GM12878 (cell line): ENCODE data around the gene RSPO3. TPM values are rescaled to one million over a fixed set of nuclear protein-coding genes. Genes with fewer than 3 reads are reported as not detected.

ENCODE experiments used
- CBX3 ChIP-seq: fragments of 200-600 bp; sonication (generic); IDR thresholded peaks from 2 replicates; pipeline ENCODE4 v1.6.1; 2016; ENCODE audit warnings: low read depth, borderline replicate concordance
- CEBPZ ChIP-seq: fragments of 150-350 bp; IDR thresholded peaks from 2 replicates; pipeline ENCODE4 v1.6.1; 2016; ENCODE audit warnings: low read depth, low read length
- CREM ChIP-seq: IDR thresholded peaks from 2 replicates; pipeline ENCODE4 v1.6.1; 2014; ENCODE audit warnings: antibody characterized with exemption, low read depth
- IRF4 ChIP-seq: IDR thresholded peaks from 2 replicates; pipeline ENCODE4 v1.6.1; 2011; ENCODE audit warnings: low read depth, low read length
- MAX ChIP-seq: IDR thresholded peaks from 2 replicates; pipeline ENCODE4 v1.6.1; 2012; ENCODE audit warnings: low read depth, low read length, improper control_type of control experiment
- PKNOX1 ChIP-seq: fragments of 450-650 bp; IDR thresholded peaks from 2 replicates; pipeline ENCODE4 v1.6.1; 2016; ENCODE audit warnings: mild to moderate bottlenecking
- RAD51 ChIP-seq: fragments of 450-650 bp; IDR thresholded peaks from 2 replicates; pipeline ENCODE4 v1.6.1; 2016; ENCODE audit warnings: moderate library complexity, mild to moderate bottlenecking, inconsistent platforms
- TAF1 ChIP-seq: IDR thresholded peaks from 2 replicates; pipeline ENCODE4 v1.6.1; 2011; ENCODE audit warnings: mild to moderate bottlenecking, low read depth, low read length, borderline replicate concordance
- TCF3 ChIP-seq: IDR thresholded peaks from 2 replicates; pipeline ENCODE4 v1.6.1; 2012; ENCODE audit warnings: low read depth, mild to moderate bottlenecking, low read length, borderline replicate concordance; ENCODE audit not compliant: insufficient read depth
- ZBED1 ChIP-seq: IDR thresholded peaks from 2 replicates; pipeline ENCODE4 v1.6.1; 2016; ENCODE audit warnings: borderline replicate concordance
- ZBTB11 ChIP-seq: fragments of 450-650 bp; formaldehyde crosslinking; IDR thresholded peaks from 2 replicates; pipeline ENCODE4 v1.5.0; 2022; ENCODE audit warnings: mild to moderate bottlenecking, missing genetic modification characterization
- ZBTB40 ChIP-seq: fragments of 450-650 bp; IDR thresholded peaks from 2 replicates; pipeline ENCODE4 v1.6.1; 2016; ENCODE audit warnings: mild to moderate bottlenecking, moderate library complexity, borderline replicate concordance
- ZNF384 ChIP-seq: IDR thresholded peaks from 2 replicates; pipeline ENCODE4 v1.6.1; 2012; ENCODE audit warnings: low read depth, mild to moderate bottlenecking, low read length, improper control_type of control experiment, borderline replicate concordance
- polyA plus RNA-seq, 11 experiments: library from polyadenylated mRNA; depleted of rRNA in 4 of 11; unstranded in 6 of 11; stranded (reverse) in 5 of 11; fragments of >200 nt; fragmentation: Nextera tagmentation in 4 of 11; fragmentation: Illumina TruSeq in 1 of 11; extraction: Ambion mirVana in 4 of 11; extraction: Trizol in 1 of 11; gene quantifications; 1 replicate in 1 of 11; 2 replicates in 10 of 11; pipeline versions ENCODE4 v1.2.1 to v1.2.3, GENCODE V29; 2011 to 2016; ENCODE audit warnings: inconsistent platforms in 2 of 11, missing spikeins in 2 of 11, low read depth in 1 of 11
- total RNA-seq, 4 experiments: library from RNA; depleted of rRNA in 3 of 4; stranded (reverse); fragments of >200 nt in 3 of 4; fragmentation: Illumina TruSeq in 1 of 4; extraction: Trizol in 1 of 4; gene quantifications; 2 replicates each; pipeline versions ENCODE4 v1.2.1 to v1.2.3, GENCODE V29; 2013 to 2021

Gene RSPO3
- total and polyA plus RNA-seq, 10 of the 15 experiments (the other 5 are each of a cell fraction or from before 2014, with no cell fraction given): 0.16 TPM; not detected in 9

- no peak for TF ChIP-seq CEBPZ
- TF ChIP-seq TCF3: no peak
- no peak for TF ChIP-seq TAF1
- no peak for TF ChIP-seq ZNF384
- no peak for TF ChIP-seq MAX
- no peak for TF ChIP-seq ZBED1
- TF ChIP-seq PKNOX1: no peak
- TF ChIP-seq ZBTB40: no peak
- TF ChIP-seq ZBTB11 (CRISPR knock-in tag): no peak
- TF ChIP-seq IRF4: no peak
- TF ChIP-seq CBX3: no peak
- TF ChIP-seq RAD51: no peak
- TF ChIP-seq CREM: no peak
Observed at GRCh38 chr6:127162836-127163235, 44.4 kb downstream of the RSPO3 start (continued).
